Measurements from ENCODE around the gene SIX1. TPM values are rescaled to one million over a fixed set of nuclear protein-coding genes. Genes with fewer than 3 reads are reported as not detected.

The SIX1 gene
- total RNA-seq, 2 donors from 2014 or later: 0.13 TPM; not detected in 1

- DNase-seq: no peak
- Mint-ChIP-seq H3K27me3 (ENCODE audit: insufficient read depth) (no peaks in the 10 kb centered on the region), H3K4me3 (no peak overlapping the region), H3K4me1 (no peaks in the 10 kb centered on the region), H3K9me3 (peaks cover 2% of the 10 kb centered on the region), H3K27ac (no peak overlapping the region), H3K36me3 (ENCODE audit: low read depth) (no peaks in the 10 kb centered on the region)
- H3K27ac ChIP-seq (ENCODE audit: low read depth, low read length): no peak overlapping the region
- H3K4me3 ChIP-seq (ENCODE audit: low read length): no peak overlapping the region
- TF ChIP-seq CTCF (conservative IDR thresholded peaks at IDR 0.05): no peak
- no peaks in the 10 kb centered on the region for H3K36me3 ChIP-seq (ENCODE audit: control insufficient read depth, insufficient read depth, low read length)
- no peaks in the 10 kb centered on the region for H3K4me1 ChIP-seq (ENCODE audit: control insufficient read depth, insufficient read depth, low read length)
- WGBS, 2 experiments (ENCODE audit: insufficient coverage in 1 of 2, insufficient read length in 1 of 2): 90% methylated on average over 3 of the region's 3 CpGs; no CpG with 5 or more reads in 1 of the 2 experiments
- H3K9ac ChIP-seq (ENCODE audit: extremely low read depth, low read length, poor library complexity, severe bottlenecking): no peak overlapping the region
- no peaks in the 10 kb centered on the region for H3K9me3 ChIP-seq (ENCODE audit: control insufficient read depth, low read length)
- no peaks in the 10 kb centered on the region for H3K27me3 ChIP-seq (ENCODE audit: control insufficient read depth, insufficient read depth, low read length, poor library complexity, severe bottlenecking)
Observed at GRCh38 chr14:60670989-60671388, 21.7 kb upstream of the SIX1 start.

- Mint-ChIP-seq H3K27me3 (ENCODE audit: insufficient read depth) (peaks cover 14% of the 10 kb centered on the region), H3K4me3 (no peak overlapping the region), H3K4me1 (no peaks in the 10 kb centered on the region), H3K36me3 (ENCODE audit: low read depth) (no peaks in the 10 kb centered on the region), H3K9me3 (peaks cover 2% of the 10 kb centered on the region), H3K27ac (no peak overlapping the region)
- Histone ChIP-seq H3K36me3 (ENCODE audit: control insufficient read depth, insufficient read depth, low read length) (no peaks in the 10 kb centered on the region), H3K9ac (ENCODE audit: extremely low read depth, low read length, poor library complexity, severe bottlenecking) (no peak overlapping the region), H3K9me3 (ENCODE audit: control insufficient read depth, low read length) (no peaks in the 10 kb centered on the region), H3K4me3 (ENCODE audit: low read length) (no peak overlapping the region), H3K27ac (ENCODE audit: low read depth, low read length) (no peak overlapping the region), H3K4me1 (ENCODE audit: control insufficient read depth, insufficient read depth, low read length) (no peaks in the 10 kb centered on the region), H3K27me3 (ENCODE audit: control insufficient read depth, insufficient read depth, low read length, poor library complexity, severe bottlenecking) (no peaks in the 10 kb centered on the region)
- 100% methylated on average over 2 of the region's 5 CpGs; no CpG with 5 or more reads in 1 of the 2 experiments for WGBS, 2 experiments (ENCODE audit: insufficient coverage in 1 of 2, insufficient read length in 1 of 2)
- no peak for TF ChIP-seq CTCF (conservative IDR thresholded peaks at IDR 0.05)
- DNase-seq: no peak
Observed at GRCh38 chr14:60668431-60669112, 19.3 kb upstream of the SIX1 start.

GRCh38 chr14:60665177-60665550 lies 15.9 kb upstream of the SIX1 start:
- H3K27me3 Mint-ChIP-seq (ENCODE audit: insufficient read depth): peaks cover 46% of the 10 kb centered on the region

More at GRCh38 chr14:60665177-60665550, 15.9 kb upstream of the SIX1 start:
- Mint-ChIP-seq H3K27ac (no peak overlapping the region), H3K4me1 (no peaks in the 10 kb centered on the region), H3K4me3 (no peak overlapping the region), H3K36me3 (ENCODE audit: low read depth) (no peaks in the 10 kb centered on the region), H3K9me3 (peaks cover 2% of the 10 kb centered on the region)
- no peak overlapping the region for H3K27ac ChIP-seq (ENCODE audit: low read depth, low read length)
- TF ChIP-seq CTCF (conservative IDR thresholded peaks at IDR 0.05): no peak
- H3K9me3 ChIP-seq (ENCODE audit: control insufficient read depth, low read length): no peaks in the 10 kb centered on the region
- H3K9ac ChIP-seq (ENCODE audit: extremely low read depth, low read length, poor library complexity, severe bottlenecking): no peak overlapping the region
- no peak for DNase-seq
- no peaks in the 10 kb centered on the region for H3K36me3 ChIP-seq (ENCODE audit: control insufficient read depth, insufficient read depth, low read length)
- no peaks in the 10 kb centered on the region for H3K4me1 ChIP-seq (ENCODE audit: control insufficient read depth, insufficient read depth, low read length)
- WGBS, 2 experiments (ENCODE audit: insufficient coverage in 1 of 2, insufficient read length in 1 of 2): 89 to 94% methylated on average over 3 of the region's 3 CpGs
- H3K4me3 ChIP-seq (ENCODE audit: low read length): no peak overlapping the region
- peaks cover 29% of the 10 kb centered on the region for H3K27me3 ChIP-seq (ENCODE audit: control insufficient read depth, insufficient read depth, low read length, poor library complexity, severe bottlenecking)

Measured in endodermal cell (in vitro differentiated cells).